G401.6 (cell line): Measurements from ENCODE around the gene BCOR.

Source experiments
- FAIRE-seq: peaks from 2 replicates; lab custom pipeline; 2012; peaks lifted over from hg19 to GRCh38; lab: Jason Lieb, UNC

The BCOR gene

DNA sequence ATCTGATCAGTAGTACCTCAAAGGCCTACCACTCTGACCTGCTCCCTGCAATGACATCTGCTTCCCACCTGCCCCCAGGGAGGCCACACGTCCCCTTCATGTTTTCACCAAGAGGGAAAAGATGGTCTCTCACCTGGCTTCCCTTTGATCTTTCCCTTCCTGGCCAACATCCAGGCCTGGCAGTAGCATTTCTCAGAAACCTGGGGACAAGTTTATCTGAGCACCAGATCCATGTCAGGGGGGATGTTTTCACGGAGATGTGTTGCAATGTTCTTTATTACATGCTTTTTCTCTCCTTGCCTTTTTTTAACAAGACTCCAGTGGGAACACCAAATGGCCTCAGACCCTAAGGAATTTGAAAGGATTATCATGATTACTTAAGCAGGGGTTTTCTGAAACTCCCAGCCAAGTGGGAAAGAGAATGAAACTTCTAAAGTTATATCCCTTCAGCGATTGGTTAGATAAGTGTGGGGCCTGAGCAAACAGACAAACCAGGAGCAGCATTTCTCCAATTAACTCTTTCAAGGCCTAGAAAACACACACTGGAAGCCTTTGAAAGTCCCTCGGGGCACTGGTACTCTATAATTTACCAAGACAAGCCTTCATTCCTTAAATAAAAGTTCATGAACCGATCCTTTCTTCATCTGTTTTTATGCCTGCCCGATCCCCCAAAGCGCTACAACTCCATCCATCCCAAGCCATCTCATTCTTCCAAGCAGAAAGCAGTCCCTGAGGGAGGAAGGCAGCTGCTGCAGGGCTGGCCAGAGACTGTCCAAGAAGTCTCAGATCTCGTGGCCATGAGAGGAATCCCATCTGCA, 94.1 kb downstream of the BCOR start:
- FAIRE-seq = no peak

DNA sequence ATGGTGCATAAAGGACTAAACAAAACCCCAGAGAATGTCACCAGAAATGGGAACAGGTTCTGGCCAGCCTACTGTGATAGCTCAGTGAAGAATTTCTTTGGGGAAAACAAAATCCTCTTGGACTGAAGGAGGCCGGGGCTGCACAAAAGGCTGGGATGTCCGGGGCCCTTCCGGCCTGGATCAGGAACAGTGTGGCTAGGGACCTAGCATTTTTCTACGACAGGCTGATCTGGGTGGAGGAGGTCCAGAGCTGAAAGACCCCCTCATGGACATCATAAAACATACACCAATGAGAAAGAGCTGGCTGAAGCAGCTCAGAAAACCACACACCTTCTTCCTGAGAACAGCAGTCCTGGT, 94.7 kb downstream of the BCOR start:
- FAIRE-seq = no peak
